A549 (cell line): ENCODE data around the gene CCNE1. TPM values are rescaled to one million over a fixed set of nuclear protein-coding genes. Genes with fewer than 3 reads are reported as not detected.
A peak's percentile ranks its signal among the peaks of the same experiment; 100 is the strongest.

Experiments
- ATAC-seq, 2 experiments: fragments of 200-7000 bp in 1 of 2; fragments of >200 bp in 1 of 2; cut with Nextera tagmentation in 1 of 2; cut with Tn5 transposase in 1 of 2; 3 replicates each; pipeline versions ENCODE4 v1.8.0 to v1.9.1; 2018 to 2020; ENCODE audit warnings: mild to moderate bottlenecking in 1 of 2, moderate library complexity in 1 of 2
- CTCF ChIA-PET: fragments of 300-600 bp; sonication (Branson Sonifier 250); formaldehyde crosslinking; extraction: SDS; loops from one replicate; lab custom pipeline; 2021; ENCODE audit warnings: antibody characterized with exemption, inconsistent platforms; lab: Yijun Ruan, JAX
- POLR2A ChIA-PET: fragments of 350-600 bp; formaldehyde crosslinking; extraction: SDS; loops from one replicate; lab custom pipeline; 2021; ENCODE audit warnings: antibody characterized with exemption, inconsistent platforms; lab: Yijun Ruan, JAX
- DNase-seq, 2 experiments: peaks; one replicate each; pipeline versions ENCODE4 v3.0.0 to v3.0.0-alpha.2; 2011 to 2016; ENCODE audit warnings: low read depth in 1 of 2, low spot score in 1 of 2
- FAIRE-seq: peaks from 2 replicates; lab custom pipeline; 2011; peaks lifted over from hg19 to GRCh38; lab: Jason Lieb, UNC
- H3K27ac ChIP-seq, 2 experiments: fragments of >200 bp; sonication (Bioruptor Twin); formaldehyde crosslinking; 3 replicates each; pipeline ENCODE4 v1.5.1; 2016 to 2017
- H3K4me1 ChIP-seq: fragments of >200 bp; sonication (Bioruptor Twin); formaldehyde crosslinking; 3 replicates; pipeline ENCODE4 v1.6.1; 2016
- H3K4me2 ChIP-seq: fragments of >200 bp; sonication (Bioruptor Twin); formaldehyde crosslinking; 3 replicates; pipeline ENCODE4 v1.6.1; 2016
- H3K4me3 ChIP-seq: fragments of >200 bp; sonication (Bioruptor Twin); formaldehyde crosslinking; 3 replicates; pipeline ENCODE4 v1.5.1; 2016
- H3K9me3 ChIP-seq: fragments of >200 bp; sonication (Bioruptor Twin); formaldehyde crosslinking; 3 replicates; pipeline ENCODE4 v1.6.1; 2016
- CBX2 ChIP-seq: fragments of 200-600 bp; sonication (generic); IDR thresholded peaks from 2 replicates; pipeline ENCODE4 v1.6.1; 2016; ENCODE audit warnings: low read depth, mild to moderate bottlenecking, borderline replicate concordance
- CBX8 ChIP-seq: fragments of 200-600 bp; sonication (generic); IDR thresholded peaks from 2 replicates; pipeline ENCODE4 v1.6.1; 2016
- CEBPB ChIP-seq, 2 experiments: fragments of >200 bp in 1 of 2; sonication (Bioruptor Twin) in 1 of 2; formaldehyde crosslinking in 1 of 2; IDR thresholded peaks; 2 replicates each; pipeline ENCODE4 v1.6.1; 2012 to 2016
- CHD2 ChIP-seq: fragments of 150-350 bp; IDR thresholded peaks from 2 replicates; pipeline ENCODE4 v1.6.1; 2014; ENCODE audit warnings: low read length; ENCODE audit not compliant: partially characterized antibody
- CHD4 ChIP-seq: fragments of 200-600 bp; sonication (generic); IDR thresholded peaks from 2 replicates; pipeline ENCODE4 v1.6.1; 2016; ENCODE audit warnings: antibody characterized with exemption, mild to moderate bottlenecking, borderline replicate concordance
- FOSB ChIP-seq: fragments of 250-450 bp; sonication (Bioruptor Pico); IDR thresholded peaks from 2 replicates; pipeline ENCODE4 v1.5.0; 2020; ENCODE audit warnings: mild to moderate bottlenecking, moderate library complexity
- FOSL2 ChIP-seq, 2 experiments: fragments of 450-650 bp in 1 of 2; fragments of >200 bp in 1 of 2; sonication (Bioruptor Twin) in 1 of 2; formaldehyde crosslinking; IDR thresholded peaks; 2 replicates each; pipeline versions ENCODE4 v1.5.0 to v1.6.1; 2016 to 2020; ENCODE audit warnings: mild to moderate bottlenecking in 1 of 2, moderate library complexity in 1 of 2
- HDAC2 ChIP-seq: fragments of 200-600 bp; sonication (generic); IDR thresholded peaks from 2 replicates; pipeline ENCODE4 v1.6.1; 2016
- HOXB5 ChIP-seq: fragments of 250-450 bp; sonication (Bioruptor Pico); IDR thresholded peaks from 2 replicates; pipeline ENCODE4 v1.5.0; 2020; ENCODE audit warnings: mild to moderate bottlenecking, moderate library complexity
- JUNB ChIP-seq: fragments of >200 bp; sonication (Bioruptor Twin); formaldehyde crosslinking; IDR thresholded peaks from 2 replicates; pipeline ENCODE4 v1.6.1; 2016
- KDM5A ChIP-seq: fragments of 200-600 bp; sonication (generic); IDR thresholded peaks from 2 replicates; pipeline ENCODE4 v1.6.1; 2016; ENCODE audit warnings: antibody characterized with exemption, mild to moderate bottlenecking
- MAZ ChIP-seq: fragments of 150-350 bp; IDR thresholded peaks from 2 replicates; pipeline ENCODE4 v1.6.1; 2014; ENCODE audit warnings: antibody characterized with exemption, low read depth, low read length, borderline replicate concordance
- NFE2L2 ChIP-seq: fragments of 150-350 bp; conservative IDR thresholded peaks from 2 replicates; pipeline ENCODE4 v1.6.1; 2014; ENCODE audit warnings: low read length
- NR3C1 ChIP-seq: fragments of >200 bp; sonication (Bioruptor Twin); formaldehyde crosslinking; IDR thresholded peaks from 3 replicates; pipeline ENCODE4 v1.6.1; 2017
- PBX3 ChIP-seq: IDR thresholded peaks from 2 replicates; pipeline ENCODE4 v1.6.1; 2012
- POLR2AphosphoS2 ChIP-seq: conservative IDR thresholded peaks from 2 replicates; pipeline ENCODE4 v1.6.1; 2012; ENCODE audit warnings: low read length, improper control_type of control experiment, inconsistent platforms
- RAD21 ChIP-seq, 2 experiments: fragments of >200 bp in 1 of 2; sonication (Bioruptor Twin) in 1 of 2; formaldehyde crosslinking in 1 of 2; IDR thresholded peaks in 1 of 2; conservative IDR thresholded peaks in 1 of 2; 2 replicates in 1 of 2; 3 replicates in 1 of 2; pipeline ENCODE4 v1.6.1; 2012 to 2018; ENCODE audit warnings: inconsistent platforms in 1 of 2
- RCOR1 ChIP-seq: fragments of 150-350 bp; IDR thresholded peaks from 2 replicates; pipeline ENCODE4 v1.6.1; 2014; ENCODE audit warnings: antibody characterized with exemption, low read length, low read depth
- RNF2 ChIP-seq: fragments of 200-600 bp; sonication (generic); IDR thresholded peaks from 2 replicates; pipeline ENCODE4 v1.6.1; 2016; ENCODE audit warnings: low read depth, mild to moderate bottlenecking, antibody characterized with exemption, moderate library complexity, borderline replicate concordance
- SREBF2 ChIP-seq: fragments of 450-650 bp; IDR thresholded peaks from 2 replicates; pipeline ENCODE4 v1.6.1; 2014; ENCODE audit warnings: mild to moderate bottlenecking, moderate library complexity
- USF2 ChIP-seq: fragments of 450-650 bp; IDR thresholded peaks from 2 replicates; pipeline ENCODE4 v1.6.1; 2014; ENCODE audit warnings: antibody characterized with exemption
- ZNF302 ChIP-seq: fragments of 250-450 bp; sonication (Bioruptor Pico); IDR thresholded peaks from 2 replicates; pipeline ENCODE4 v1.9.0; 2021; ENCODE audit warnings: inconsistent platforms, mild to moderate bottlenecking, moderate library complexity
- ZSCAN20 ChIP-seq: fragments of 250-450 bp; sonication (Bioruptor Pico); IDR thresholded peaks from 2 replicates; pipeline ENCODE4 v1.8.0; 2022; ENCODE audit warnings: mild to moderate bottlenecking, moderate library complexity
- WGBS: methylation state at CpG from one replicate; pipeline ENCODE4 v1.1.6; 2017; ENCODE audit errors: missing lambda C conversion rate; 5-methylcytosine and 5-hydroxymethylcytosine counted together
- polyA plus RNA-seq, 4 experiments: library from polyadenylated mRNA; depleted of rRNA in 3 of 4; stranded (reverse); fragments of >200 nt; fragmentation: RNase III in 1 of 4; extraction: RNeasy Plus Mini Kit Qiagen cat#74134 plus additional on column Dnase treatment in 1 of 4; gene quantifications; 2 replicates in 3 of 4; 3 replicates in 1 of 4; pipeline ENCODE4 v1.2.3, GENCODE V29; 2011 to 2017
- TF ChIP-seq, protein P1 (sequence below): fragments of >200 bp; sonication (Bioruptor Twin); formaldehyde crosslinking; IDR thresholded peaks from 3 replicates; pipeline ENCODE4 v1.6.1; 2016
- TF ChIP-seq, protein P2 (sequence below): fragments of 250-450 bp; sonication (Bioruptor Pico); IDR thresholded peaks from 2 replicates; pipeline ENCODE4 v1.5.0; 2020; ENCODE audit warnings: low read depth, mild to moderate bottlenecking, moderate library complexity
- TF ChIP-seq, protein P3 (sequence below): fragments of >200 bp; sonication (Bioruptor Twin); formaldehyde crosslinking; IDR thresholded peaks from 2 replicates; pipeline ENCODE4 v1.6.1; 2016
- TF ChIP-seq, protein P4 (sequence below): IDR thresholded peaks from 2 replicates; pipeline ENCODE4 v1.6.1; 2012; ENCODE audit warnings: low read depth, borderline replicate concordance

CCNE1 gene
- polyA plus RNA-seq, 2 of the 4 experiments (the other 2 are of a cell fraction): 18.3 to 25.2 TPM

DNA sequence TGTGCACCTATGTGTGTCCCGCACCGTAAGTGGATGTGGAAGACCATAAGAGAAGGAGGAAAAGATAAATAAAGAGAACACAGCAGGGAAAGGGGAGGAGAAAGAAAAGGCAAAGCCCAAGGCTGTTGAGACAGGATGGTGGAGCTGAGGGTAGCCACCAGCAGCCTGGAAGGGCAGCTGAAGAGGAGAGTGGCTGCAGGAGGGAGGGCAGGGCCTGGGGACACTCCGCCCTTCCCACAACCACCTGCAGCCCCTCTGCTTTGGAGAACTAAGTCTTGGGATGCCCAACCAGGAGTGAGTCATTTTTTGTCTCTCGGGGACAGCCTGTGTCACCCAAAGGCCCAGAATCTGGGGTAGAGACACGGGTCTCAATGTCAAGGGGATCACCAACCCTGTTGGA lies 26.4 kb upstream of the CCNE1 start:
- Histone ChIP-seq H3K4me1 (no peaks in the 10 kb centered on the region), H3K4me2 (no peak overlapping the region), H3K27ac (no peak overlapping the region), H3K4me3 (no peak overlapping the region)
- ATAC-seq: no peak
- FAIRE-seq: no peak
- ChIA-PET POLR2A (no interaction called here), CTCF (interaction anchor here (0.6 to 6.3 kb wide), 15 partner anchors 9 to 1772 kb away, joined by 3 to 69 read pairs (median 4); no protein-coding TSS in a partner anchor)
- 61% methylated on average over 5 of the region's 5 CpGs for WGBS
- no peak for DNase-seq
- no peak for TF ChIP-seq NR3C1
- TF ChIP-seq, protein P1, sequence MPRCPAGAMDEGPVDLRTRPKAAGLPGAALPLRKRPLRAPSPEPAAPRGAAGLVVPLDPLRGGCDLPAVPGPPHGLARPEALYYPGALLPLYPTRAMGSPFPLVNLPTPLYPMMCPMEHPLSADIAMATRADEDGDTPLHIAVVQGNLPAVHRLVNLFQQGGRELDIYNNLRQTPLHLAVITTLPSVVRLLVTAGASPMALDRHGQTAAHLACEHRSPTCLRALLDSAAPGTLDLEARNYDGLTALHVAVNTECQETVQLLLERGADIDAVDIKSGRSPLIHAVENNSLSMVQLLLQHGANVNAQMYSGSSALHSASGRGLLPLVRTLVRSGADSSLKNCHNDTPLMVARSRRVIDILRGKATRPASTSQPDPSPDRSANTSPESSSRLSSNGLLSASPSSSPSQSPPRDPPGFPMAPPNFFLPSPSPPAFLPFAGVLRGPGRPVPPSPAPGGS: no peak
- TF ChIP-seq CHD4: no peak
- no peak for TF ChIP-seq FOSL2 (IDR thresholded peaks at IDR 0.05)
- TF ChIP-seq FOSL2 (CRISPR knock-in tag; IDR thresholded peaks at IDR 0.05): no peak
- TF ChIP-seq, protein P2, sequence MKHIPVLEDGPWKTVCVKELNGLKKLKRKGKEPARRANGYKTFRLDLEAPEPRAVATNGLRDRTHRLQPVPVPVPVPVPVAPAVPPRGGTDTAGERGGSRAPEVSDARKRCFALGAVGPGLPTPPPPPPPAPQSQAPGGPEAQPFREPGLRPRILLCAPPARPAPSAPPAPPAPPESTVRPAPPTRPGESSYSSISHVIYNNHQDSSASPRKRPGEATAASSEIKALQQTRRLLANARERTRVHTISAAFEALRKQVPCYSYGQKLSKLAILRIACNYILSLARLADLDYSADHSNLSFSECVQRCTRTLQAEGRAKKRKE (CRISPR knock-in tag): no peak
- no peak for TF ChIP-seq USF2
- TF ChIP-seq ZSCAN20 (CRISPR knock-in tag): no peak
- TF ChIP-seq, all 56 proteins: peak for 0
- H3K9me3 ChIP-seq: no peaks in the 10 kb centered on the region

GRCh38 chr19:29785955-29786589 lies 25.7 kb upstream of the CCNE1 start:
- no peak overlapping the region for H3K4me3 ChIP-seq
- H3K4me2 ChIP-seq: no peak overlapping the region
- no peak overlapping the region for H3K27ac ChIP-seq
- POLR2A ChIA-PET: interaction anchor here (0.8 kb wide), 1 partner anchor 15 kb away, joined by 3 read pairs; no protein-coding TSS in a partner anchor
- FAIRE-seq (no peak), DNase-seq (peak in 1 of 2 experiments; percentile 53), ATAC-seq (peak; percentile 50 to 79; a peak in 4 of 6 replicates)
- no peaks in the 10 kb centered on the region for H3K4me1 ChIP-seq
- 41% methylated on average over 5 of the region's 5 CpGs for WGBS
- CTCF ChIA-PET: interaction anchor here (0.6 to 6.3 kb wide), 18 partner anchors 8 to 1773 kb away, joined by 3 to 69 read pairs (median 4); no protein-coding TSS in a partner anchor
- H3K9me3 ChIP-seq: no peaks in the 10 kb centered on the region
- TF ChIP-seq ZNF302 (CRISPR knock-in tag) (no peak), FOSL2 (IDR thresholded peaks at IDR 0.05) (no peak), FOSL2 (CRISPR knock-in tag; IDR thresholded peaks at IDR 0.05) (no peak), PBX3 (no peak), CEBPB (IDR thresholded peaks at IDR 0.05) (no peak), USF2 (no peak), CBX8 (no peak), FOSB (no peak), CHD2 (no peak), HDAC2 (no peak), RNF2 (no peak), KDM5A (no peak), RCOR1 (no peak), NR3C1 (no peak), RAD21 (conservative IDR thresholded peaks at IDR 0.05 in 1 of 2, IDR thresholded peaks at IDR 0.05 in 1 of 2) (peak; percentile 38 to 46; a peak in 3 of 5 replicates), NFE2L2 (no peak), HOXB5 (CRISPR knock-in tag) (no peak), JUNB (no peak), CBX2 (no peak), SREBF2 (no peak), POLR2AphosphoS2 (no peak), MAZ (no peak)
- TF ChIP-seq, protein P1: no peak
- TF ChIP-seq, protein P3, sequence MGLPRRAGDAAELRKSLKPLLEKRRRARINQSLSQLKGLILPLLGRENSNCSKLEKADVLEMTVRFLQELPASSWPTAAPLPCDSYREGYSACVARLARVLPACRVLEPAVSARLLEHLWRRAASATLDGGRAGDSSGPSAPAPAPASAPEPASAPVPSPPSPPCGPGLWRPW: no peak
- TF ChIP-seq, protein P4, sequence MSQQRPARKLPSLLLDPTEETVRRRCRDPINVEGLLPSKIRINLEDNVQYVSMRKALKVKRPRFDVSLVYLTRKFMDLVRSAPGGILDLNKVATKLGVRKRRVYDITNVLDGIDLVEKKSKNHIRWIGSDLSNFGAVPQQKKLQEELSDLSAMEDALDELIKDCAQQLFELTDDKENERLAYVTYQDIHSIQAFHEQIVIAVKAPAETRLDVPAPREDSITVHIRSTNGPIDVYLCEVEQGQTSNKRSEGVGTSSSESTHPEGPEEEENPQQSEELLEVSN: no peak
- TF ChIP-seq, protein P2 (CRISPR knock-in tag): no peak
